ENCODE data around the gene FAM13C.

FAM13C gene

DNA sequence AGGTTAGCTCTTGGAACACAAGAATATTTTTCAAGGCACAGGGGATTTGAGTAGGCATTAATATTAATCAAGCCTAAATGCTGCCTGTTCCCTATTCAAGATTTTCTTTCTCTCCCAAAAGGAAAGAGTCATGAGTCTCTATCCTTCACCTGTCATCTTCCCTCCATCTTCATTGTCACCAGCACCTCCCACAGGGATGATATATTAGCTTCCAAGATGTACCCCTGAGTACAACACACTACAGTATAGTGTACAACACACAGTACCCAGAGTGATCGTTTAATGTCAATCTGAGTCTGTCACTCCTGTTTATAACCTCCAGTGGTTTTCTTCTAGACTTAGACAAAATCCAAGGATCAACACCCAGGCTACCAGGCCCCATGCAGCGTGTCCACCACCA, 50.1 kb downstream of the FAM13C start:
- no peak for DNase-seq

DNA sequence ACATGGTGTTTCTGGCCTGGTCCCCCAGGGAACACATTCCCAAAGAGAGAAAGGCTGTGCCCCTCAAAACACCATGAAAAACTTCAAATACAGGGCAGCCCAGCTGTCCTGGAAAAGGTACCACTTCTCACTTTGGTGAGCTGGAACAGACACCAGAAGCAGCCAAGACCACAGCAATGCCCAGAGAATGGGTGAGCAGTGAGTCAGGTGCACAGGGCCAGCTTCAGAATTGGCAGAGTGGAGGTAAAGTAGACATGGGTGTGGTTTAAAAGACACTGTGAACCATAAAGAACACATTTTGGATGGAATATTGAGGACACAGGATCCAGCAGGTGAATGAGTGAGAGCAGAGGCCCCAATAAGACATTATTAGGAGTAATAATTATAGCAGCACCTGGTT, 51.3 kb downstream of the FAM13C start:
- no peak for DNase-seq

DNA sequence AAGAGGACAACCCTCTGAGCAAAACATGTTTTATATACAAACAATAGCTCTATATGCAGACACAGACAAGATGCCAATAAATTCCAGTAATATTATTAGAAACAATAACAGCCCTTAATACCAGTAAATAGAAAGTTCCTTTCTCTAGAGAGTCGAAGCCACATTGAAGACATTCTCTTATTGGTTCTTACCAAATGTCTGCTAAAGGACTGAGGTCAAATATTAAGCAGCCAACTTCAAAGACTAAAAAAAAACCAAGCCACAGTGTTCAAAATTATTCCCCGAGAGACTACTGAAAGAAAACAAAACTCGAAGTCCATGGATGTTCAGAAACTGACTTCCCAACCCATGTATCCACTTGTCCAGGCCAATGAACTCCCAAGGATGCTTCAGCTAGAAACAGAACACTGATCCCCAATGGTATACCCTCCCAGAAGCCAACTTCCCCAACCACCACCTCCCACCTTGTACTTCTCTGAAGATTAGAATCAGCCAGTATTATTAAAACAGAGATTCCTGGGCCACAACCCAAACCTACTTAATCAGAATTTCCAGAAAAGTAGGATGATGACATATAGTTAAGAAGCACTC, 51.9 kb downstream of the FAM13C start:
- DNase-seq: no peak

DNA sequence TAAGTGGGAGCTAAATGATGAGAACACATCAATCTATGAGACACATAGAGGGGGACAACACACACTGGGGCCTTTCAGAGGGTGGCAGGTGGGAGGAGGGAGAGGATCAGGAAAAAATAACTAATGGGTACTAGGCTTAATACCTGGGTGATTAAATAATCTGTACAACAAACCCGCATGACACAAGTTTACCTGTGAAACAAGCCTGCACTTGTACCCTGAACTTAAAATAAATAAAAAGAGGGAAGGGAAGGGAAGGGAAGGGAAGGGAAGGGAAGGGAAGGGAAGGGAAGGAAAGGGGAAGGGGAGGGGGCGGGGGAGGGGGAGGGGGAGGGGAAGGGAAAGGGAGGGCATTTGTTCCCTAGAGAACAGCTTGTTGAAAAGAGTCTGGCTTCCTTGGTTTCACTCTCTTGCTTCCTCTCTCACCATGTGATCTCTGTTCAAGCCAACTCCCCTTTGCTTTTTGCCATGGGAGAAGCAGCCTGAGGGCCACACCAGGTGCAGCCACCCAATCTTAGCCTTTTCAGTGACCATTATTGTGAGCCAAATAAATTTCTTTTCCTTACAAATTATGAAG, 57.7 kb downstream of the FAM13C start:
- DNase-seq: no peak

DNA sequence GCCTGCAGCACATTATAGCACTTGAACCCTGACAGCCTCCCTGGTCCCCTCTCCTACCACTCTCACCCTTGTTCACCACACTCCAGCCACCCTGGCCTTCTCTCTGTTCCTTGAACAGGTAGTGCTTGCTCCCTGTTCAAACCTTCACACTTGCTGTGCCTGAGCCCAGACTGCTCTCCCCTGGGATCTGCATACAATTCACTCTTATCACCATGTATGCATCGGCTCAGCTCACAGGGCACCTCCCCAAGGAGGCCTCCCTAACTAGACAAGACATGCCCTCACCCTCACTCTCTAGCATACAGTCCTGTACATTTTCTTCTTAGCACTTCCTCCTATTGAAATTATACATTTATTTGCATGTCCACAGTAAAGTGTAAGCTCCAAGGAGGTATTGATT, 59.3 kb downstream of the FAM13C start:
- no peak for DNase-seq

DNA sequence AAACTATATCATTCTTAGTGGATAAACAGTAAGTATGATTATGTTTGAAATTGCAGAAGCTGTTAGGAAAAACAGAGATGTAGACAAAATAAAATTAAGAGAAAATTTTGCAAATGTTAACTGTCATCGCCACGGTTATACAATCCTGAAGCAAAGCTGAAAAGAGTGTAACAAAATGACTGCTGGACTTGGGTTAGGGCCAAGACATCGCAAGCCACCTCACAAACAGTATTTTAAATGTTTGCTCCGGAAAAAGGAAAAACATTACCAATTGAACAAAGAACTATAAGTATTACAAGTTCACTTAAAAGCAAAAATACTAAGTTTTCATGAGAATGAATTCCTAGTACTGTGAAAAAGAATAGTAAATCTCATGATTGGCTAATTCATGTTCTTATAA, 60.0 kb downstream of the FAM13C start:
- DNase-seq: no peak

DNA sequence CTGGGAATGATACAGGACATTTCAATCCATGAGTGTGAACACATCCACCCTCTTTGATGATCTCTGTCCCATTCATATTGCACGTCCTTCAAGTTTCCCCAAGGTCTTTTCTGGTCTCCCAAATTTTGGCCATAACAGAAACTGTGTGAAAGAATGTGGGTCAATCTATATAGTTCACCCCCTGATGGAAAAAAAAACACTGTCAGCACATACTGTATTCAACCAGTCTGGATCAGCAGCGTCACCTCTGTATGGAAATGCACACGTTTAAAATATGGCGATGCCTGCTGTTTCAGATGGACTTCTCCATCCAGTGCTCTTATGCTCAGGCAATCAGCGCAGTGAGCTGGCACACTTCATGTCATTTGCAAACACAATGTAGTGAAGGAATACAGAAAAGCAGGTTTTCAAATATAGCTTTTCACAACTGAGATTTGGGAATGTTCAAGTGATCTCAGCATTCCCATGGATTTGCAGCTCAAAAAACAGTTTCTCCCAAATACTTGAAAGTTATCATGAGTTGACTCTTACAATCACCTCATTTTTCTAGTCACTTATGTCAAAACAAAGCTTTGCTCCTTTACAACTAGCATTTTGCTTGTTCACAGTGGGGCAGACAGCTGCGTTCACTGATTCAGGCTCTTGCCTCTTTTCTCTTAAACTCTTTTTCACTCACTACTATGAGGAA, 61.1 kb downstream of the FAM13C start:
- no peak for DNase-seq

DNA sequence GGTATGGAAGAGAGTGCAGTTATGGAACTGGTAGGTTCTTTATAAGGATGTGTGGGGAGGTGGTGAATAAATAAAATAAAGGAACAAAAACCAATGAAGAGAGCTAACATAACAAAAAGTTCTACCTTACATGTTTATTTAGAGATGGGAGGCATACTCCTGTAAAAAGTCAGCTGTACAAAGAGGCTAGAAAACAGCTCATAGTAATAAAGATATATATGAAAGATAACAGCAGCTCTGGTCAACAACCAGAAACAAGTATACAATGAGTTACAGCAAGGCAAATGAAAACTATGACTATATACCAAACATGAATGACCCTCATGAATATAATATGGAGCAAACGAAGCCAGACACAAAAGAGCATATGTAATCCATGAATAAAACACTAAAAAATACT, 62.0 kb downstream of the FAM13C start:
- no peak for DNase-seq

DNA sequence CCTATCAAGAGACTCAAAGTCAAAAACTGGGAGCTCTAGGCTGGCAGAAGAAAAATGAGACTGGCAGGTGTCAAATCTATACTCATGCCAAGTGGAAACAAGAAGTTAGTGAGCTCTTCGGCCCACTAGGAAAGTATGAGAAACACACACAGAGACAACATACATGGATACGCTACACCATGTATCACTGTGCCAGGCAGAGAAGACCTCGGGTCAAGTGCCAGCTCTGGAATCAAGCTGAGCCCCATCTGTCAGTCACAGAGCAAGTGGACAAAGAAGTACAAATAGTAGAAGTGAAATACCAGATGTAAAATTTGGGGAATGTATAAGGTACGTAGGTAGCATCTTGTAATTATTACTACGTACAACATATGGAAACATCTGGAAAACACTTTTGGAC, 62.4 kb downstream of the FAM13C start:
- DNase-seq: no peak

DNA sequence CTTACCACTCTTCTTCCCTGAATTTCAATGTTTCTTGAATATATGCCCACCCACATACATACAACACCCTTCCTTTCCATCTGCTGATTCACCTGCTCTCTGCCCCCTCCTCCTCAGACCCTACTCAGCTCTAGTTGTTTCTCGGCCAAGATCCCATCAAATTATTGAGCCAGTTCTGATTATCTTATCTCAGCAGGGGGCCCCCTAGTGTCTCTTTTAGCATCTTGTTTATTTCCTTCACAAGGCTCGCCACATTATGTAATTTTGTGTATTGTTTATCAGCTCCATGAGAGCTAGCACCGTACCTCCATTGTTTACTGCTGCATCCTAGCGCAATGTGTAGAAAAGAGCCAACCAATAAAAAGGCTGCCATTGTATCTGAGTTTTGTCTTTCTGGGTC, 71.9 kb downstream of the FAM13C start:
- DNase-seq: no peak

DNA sequence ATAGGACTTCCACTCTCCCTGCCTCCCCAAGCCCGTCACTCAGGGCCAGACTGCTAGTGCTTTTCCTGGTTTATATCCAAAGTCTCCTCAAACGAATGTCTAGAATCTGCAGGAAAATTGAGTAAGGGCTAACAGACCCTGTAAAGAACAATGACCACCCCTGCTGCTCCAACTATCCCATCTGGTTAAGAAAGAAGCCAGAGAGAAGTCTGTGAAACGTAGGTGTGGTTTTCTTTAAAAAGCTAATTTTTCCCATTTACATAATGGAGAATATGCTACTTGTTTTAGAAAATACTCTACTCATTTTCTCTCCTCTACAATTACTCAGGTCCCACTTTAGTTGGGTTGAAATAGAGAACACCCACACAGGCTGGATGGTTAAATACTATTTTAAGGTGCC, 72.5 kb downstream of the FAM13C start:
- DNase-seq: no peak

DNA sequence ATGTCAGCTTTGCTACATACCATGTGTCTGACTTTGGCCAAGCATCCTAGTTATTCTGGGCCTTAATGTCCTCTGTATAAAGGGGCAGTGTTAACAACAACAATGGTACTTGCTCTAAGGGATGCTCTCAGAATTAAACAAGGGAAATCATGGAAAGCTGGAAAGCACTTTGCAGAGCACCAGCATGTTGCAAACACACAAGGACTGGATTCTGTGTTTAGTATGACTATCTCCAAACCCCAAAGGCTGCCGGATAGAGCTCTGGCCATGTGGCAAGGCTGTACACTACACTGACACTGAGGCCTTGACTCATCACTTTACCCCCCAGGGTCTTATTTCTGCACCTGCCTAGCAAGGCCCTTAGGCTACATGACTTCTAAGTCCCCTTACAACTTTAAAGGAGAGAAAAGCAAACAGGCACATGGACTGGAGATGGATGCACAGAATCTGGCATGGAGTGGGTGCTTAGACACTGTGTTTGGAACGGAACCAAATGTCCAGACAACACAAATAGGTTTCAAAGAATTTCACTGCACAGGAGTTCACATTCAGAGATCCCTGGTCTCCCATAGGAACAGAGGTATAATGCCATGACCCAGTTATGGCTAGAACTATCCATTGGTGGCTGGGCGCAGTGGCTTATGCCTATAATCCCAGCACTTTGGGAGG, 74.6 kb downstream of the FAM13C start:
- no peak for DNase-seq

DNA sequence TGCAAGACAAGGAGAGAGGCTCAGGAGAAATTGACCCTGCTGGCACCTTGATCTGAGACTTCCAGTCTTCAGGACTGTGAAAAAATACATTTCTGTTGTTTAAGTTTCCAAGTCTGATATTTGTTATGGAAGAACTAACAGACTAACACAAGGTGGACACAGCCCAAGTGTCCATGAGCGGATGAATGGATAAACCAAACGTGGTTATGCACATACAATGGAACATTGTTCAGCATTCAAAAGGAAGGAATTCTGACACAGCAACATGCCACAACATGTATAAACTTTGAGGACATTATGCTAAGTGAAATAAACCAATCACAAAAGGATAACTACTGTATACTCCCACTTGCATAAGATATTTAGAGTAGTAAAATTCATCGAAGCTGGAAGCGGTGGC, 76.5 kb downstream of the FAM13C start:
- no peak for DNase-seq

DNA sequence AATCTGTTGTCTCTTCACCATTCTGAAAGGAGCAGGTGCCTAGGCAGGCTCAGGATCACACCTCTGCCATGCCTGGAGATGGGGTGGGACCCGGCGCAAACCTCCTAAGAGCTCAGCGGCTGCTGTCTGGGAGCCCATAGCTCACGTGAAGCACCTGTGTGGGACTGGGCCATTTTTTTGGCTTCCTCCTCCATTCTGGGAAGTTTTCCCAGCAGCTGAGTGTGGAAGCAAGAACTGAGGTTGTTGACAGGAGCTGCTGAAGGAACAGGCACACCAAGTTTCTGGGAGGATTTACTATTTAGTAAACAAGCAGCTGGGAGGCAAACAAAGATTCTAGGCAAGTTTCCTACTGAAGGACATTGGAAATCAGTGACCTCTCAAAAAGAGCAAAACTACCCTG, 77.3 kb downstream of the FAM13C start:
- no peak for DNase-seq

DNA sequence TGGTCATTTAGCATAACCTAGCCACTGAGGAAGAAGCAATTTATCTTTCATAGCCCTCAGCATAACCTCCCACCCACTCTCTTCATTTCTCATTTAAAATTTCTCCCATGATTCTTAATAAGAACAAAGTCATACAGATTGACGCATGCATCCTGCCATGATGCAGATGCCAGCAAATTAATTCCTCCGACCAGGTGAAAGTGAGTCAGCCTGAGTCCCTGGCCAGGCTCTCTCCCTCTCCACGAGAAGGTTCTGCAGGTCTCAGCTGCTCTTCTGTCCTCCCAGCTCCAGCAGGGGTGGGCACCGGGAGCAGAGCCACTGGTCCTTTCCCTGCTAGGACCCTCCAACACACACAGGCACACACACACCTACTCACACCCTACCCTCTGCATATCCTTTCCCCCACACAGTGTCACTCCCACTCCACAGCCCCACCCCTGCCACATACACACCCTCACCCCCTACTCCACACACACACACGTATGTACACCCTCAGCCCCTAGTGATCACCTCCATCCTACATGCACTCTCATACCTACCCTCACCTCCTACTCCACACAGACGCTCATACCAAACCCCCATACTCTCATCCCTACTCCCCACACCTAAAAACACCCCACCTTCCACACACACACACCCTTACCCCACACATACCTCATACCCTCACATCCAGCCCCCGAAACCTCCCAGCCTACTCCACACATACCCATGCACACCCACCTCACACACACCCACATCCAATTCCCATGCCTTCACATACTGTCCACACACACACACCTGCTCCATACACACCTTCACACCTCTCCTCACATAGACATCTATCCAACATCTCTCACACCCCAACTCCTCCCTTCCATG, 78.0 kb downstream of the FAM13C start:
- no peak for DNase-seq

DNA sequence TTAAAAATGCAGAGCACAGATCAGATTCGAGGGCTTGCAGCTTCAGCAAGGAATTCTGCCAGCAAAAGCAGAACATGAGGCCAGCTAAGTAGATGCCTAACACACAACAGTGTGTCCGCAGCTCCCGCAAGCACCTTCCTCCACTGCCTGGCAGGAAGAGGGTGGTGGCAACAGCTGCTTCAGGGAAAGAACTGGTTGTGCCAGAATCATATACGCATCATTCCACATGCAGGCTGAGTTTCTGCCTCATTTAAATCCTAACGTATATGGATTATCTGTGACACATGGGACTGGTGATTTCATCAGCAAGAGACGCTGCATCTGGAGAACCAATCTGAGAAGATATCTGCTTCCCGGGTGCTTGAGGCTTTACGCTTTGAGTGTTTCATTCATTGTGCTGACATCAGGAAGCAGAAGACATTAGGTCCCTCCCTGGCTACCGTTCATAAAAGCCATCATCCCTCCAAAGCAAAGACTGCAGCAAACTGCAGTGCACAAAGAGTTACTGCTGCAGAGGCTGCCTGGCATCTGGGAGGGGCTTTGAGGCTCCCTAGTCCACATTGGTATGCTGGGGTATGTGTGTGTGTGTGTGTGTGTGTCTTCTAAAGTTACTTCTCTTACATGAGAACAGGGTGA, 78.8 kb downstream of the FAM13C start:
- DNase-seq: no peak

DNA sequence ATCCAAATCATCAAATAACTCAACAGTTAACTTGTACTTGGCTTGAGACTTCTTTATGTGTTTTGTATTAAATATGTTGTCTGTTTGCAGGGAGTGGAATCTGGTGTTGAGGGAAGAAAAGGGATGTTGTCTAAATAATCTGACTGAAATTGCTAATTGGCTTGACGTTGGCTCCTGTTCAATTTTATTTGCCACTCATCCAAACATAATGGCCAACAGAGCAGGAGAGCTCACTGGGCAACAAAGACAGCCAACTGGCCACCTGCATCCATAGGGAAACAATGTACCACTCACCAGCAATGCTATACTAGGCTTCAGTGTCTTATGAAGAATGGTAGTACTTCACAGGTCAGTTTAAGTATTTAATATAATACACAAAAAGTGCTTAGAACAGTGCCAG, 80.5 kb downstream of the FAM13C start:
- no peak for DNase-seq

DNA sequence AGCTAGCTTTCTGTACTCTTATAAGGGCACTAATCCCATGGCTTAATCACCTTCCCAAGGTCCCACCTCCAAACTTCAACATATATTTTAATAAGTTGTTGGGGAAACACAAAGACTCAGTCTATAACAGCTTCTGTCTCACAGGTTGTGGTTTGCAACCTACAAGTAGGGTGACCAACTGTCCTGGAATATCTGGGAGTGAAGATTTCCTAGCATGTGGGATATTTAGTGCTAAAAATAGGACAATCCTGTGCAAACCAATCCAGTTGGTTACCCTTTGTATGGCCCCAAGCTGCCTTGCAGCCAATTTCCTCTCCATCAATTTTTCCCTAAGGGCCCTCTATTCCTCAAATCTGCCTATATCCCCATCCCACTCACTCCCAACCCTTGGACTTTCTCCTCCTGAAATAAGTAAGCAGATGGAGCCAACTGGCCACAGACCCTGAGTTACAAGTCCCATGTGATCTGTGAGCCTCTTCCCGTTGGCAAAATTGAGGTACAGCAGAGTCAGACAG, 82.3 kb downstream of the FAM13C start:
- DNase-seq: no peak

DNA sequence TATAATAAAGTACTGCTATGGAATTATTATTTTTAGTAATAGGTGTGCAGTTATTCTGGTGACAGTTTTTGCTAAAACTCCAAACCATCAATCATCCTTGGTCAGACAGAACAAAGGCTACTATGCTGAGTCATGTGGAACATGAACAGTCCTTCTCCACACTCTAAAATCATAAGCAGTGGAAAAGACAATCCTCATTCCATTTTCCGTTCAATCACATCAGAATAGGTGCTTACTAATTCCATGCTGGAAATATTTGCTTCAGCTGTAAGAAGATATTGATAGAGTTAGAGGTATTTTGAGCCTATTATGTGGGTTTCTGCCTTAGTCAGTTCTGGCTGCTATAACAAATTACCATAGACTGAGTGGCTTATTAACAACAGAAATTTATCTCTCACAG, 82.9 kb downstream of the FAM13C start:
- DNase-seq: no peak

DNA sequence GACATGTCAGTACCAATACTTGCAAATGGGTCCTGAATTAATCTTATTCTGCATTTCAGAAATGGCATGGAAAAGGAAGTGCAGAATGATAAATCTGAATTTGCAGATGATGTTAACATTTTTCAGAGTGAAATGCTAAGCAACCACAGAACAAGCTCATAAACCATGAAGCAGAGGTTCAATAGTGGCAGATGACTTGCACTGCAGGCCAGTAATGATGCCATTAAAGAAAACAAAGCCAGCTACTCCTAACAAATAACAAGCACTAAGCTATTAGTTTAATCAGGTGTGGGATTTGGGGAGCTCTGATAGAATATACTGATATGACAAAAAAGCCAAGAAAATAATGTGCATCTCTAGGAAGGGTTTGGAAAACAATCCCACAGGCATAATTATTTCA, 85.4 kb downstream of the FAM13C start:
- DNase-seq: no peak

DNA sequence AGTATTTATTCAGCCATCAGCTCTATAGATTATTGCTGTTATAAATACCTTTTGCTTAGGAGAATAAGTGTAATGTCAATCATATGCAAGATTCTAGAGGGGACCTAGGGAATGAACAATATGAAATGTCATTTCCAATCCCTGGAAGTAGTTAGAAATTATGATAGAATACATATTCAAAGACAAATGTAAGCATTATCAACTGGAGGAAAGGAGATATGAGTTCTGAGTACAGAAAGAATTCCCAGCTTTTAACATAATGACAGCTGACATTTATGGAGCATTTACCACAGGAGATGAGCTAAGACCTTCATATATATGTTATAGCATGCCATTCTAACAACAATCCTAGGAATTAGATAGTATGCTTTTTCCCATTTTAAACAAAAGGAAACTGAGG, 86.2 kb downstream of the FAM13C start:
- DNase-seq: no peak

DNA sequence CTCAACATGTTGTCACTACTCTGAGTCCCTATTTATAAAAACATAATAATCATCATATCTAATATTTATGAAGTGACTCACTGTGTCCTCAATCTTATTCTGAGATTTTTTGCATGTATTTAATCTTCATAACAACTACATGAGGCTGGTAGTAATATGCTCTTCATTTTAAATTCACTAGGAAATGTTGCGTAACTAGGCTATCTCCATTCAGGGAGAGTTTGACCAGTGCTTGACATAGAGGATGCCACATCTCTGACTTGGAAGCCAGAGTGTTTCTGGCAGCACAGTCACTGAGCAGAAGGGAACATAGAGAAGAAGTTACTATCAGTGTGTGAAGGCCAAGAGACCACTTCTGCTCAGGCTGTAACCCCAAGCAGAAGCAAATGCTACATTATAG, 88.9 kb downstream of the FAM13C start:
- no peak for DNase-seq

DNA sequence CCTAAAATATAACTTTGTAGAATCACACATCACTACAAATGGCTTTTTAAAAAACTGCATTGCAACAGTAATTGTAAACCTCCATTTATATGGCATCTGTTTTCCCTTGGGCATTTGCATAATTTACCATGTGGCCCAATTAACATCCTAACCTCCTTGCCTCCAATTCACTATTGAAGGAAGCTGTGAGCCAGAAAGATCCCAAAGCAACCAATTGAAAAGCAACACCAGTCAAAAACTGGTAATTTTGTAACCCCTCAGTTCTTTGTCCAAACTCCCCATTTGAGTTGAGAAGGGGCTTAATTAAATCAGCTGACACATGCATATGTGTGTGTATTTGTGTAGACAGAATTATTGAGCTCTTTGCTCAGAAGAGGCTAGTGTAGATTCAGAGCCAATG, 90.3 kb downstream of the FAM13C start:
- DNase-seq: no peak

Data from NK-92 treated with Interleukin-12 subunit alpha and Interleukin-12 subunit beta, amount 100 ng/mL, for 24 hours (cell line).